ENCODE results near the gene XRCC1. TPM values are rescaled to one million over a fixed set of nuclear protein-coding genes. Genes with fewer than 3 reads are reported as not detected.

Gene XRCC1
- polyA plus RNA-seq, 3 donors, result 13.1 to 23.0 (median 19.3) TPM

DNA sequence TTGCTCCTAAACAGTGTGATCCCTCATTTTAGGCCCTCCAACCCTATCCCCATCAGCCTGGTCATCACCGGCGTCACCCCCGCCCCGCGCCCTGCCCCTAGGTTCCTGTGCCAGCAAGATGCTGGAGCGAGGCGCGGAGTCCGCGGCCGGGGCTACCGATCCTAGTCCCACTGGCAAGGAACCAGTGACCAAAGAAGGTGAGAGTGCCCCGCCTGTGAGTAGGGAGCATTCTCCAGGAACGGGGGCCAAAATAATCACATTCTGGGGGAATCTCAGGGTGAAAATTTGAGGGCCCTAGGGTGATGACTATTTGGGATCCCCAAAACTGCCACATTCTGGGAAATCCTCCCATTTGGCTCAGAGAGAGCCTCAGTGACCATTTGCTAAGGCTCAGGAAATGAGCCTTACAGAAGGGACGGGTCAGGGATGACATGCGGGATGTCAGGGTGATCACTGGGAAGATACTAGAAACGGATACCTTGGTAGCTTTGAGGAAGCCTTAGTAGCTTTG lies 41.0 kb downstream of the XRCC1 start:
- Histone ChIP-seq H3K4me1 (ENCODE audit: control insufficient read depth in 1 of 2, insufficient read depth in 2 of 2, low read length in 2 of 2) (peaks cover 16 to 22% of the 10 kb centered on the region in 2 donors), H3K79me2 (ENCODE audit: insufficient read depth, low read length) (no peaks in the 10 kb centered on the region), H4K20me1 (ENCODE audit: insufficient read depth, low read length) (peaks cover 4% of the 10 kb centered on the region), H2AFZ (ENCODE audit: insufficient read depth, low read depth, low read length, poor library complexity, severe bottlenecking) (peak overlapping the region; percentile 85), H3K27me3 (ENCODE audit: control insufficient read depth in 2 of 2, insufficient read depth in 2 of 2, low read length in 2 of 2) (no peaks in the 10 kb centered on the region), H3K9me3 (replicated peaks in 1 of 2; ENCODE audit: control insufficient read depth in 1 of 2, insufficient read depth in 1 of 2, low read length in 2 of 2) (no peaks in the 10 kb centered on the region), H3K4me3 (replicated peaks in 1 of 3; ENCODE audit: low read depth in 2 of 3, low read length in 3 of 3) (peak overlapping the region; percentile 56 to 96 (median 62)), H3K4me2 (replicated peaks; ENCODE audit: extremely low read depth, low read length, poor library complexity, severe bottlenecking) (peak overlapping the region; percentile 81), H3K36me3 (replicated peaks in 1 of 2; ENCODE audit: control insufficient read depth in 1 of 2, insufficient read depth in 2 of 2, low read length in 2 of 2) (peaks cover 7 to 14% of the 10 kb centered on the region in 2 donors), H3K27ac (ENCODE audit: low read depth in 1 of 2, low read length in 2 of 2) (peak overlapping the region; percentile 71 to 84), H3K9ac (ENCODE audit: insufficient read depth, low read length, poor library complexity, severe bottlenecking) (no peak overlapping the region)
- peaks cover 22 to 32% of the 10 kb centered on the region in 2 donors for H3K36me3 Mint-ChIP-seq
- peaks cover 0 to 5% (median 0%) of the 10 kb centered on the region in 3 donors for H3K27me3 Mint-ChIP-seq (ENCODE audit: low read depth in 3 of 3)
- DNase-seq, result peak in 1 of 3 donors; percentile 73
- H3K27ac Mint-ChIP-seq, result peak overlapping the region in 6 of 7 donors; percentile 93 to 98 (median 96)
- 57% methylated on average over 14 of the region's 17 CpGs for WGBS (ENCODE audit: insufficient coverage)
- H3K4me1 Mint-ChIP-seq, result peaks cover 25% of the 10 kb centered on the region
- no peak for TF ChIP-seq CTCF (IDR thresholded peaks at IDR 0.05)
- peak overlapping the region; percentile 97 for H3K4me3 Mint-ChIP-seq
- intact Hi-C loops (cut with micrococcal nuclease), result loop anchor here (5.0 to 10.0 kb wide), 2 partner anchors 48 to 60 kb away; partner anchors contain the start of genes IRGQ (in 1 of the 2) and ZNF576 (in 1 of the 2)
- peaks cover 0 to 4% (median 0%) of the 10 kb centered on the region in 7 donors for H3K9me3 Mint-ChIP-seq

DNA sequence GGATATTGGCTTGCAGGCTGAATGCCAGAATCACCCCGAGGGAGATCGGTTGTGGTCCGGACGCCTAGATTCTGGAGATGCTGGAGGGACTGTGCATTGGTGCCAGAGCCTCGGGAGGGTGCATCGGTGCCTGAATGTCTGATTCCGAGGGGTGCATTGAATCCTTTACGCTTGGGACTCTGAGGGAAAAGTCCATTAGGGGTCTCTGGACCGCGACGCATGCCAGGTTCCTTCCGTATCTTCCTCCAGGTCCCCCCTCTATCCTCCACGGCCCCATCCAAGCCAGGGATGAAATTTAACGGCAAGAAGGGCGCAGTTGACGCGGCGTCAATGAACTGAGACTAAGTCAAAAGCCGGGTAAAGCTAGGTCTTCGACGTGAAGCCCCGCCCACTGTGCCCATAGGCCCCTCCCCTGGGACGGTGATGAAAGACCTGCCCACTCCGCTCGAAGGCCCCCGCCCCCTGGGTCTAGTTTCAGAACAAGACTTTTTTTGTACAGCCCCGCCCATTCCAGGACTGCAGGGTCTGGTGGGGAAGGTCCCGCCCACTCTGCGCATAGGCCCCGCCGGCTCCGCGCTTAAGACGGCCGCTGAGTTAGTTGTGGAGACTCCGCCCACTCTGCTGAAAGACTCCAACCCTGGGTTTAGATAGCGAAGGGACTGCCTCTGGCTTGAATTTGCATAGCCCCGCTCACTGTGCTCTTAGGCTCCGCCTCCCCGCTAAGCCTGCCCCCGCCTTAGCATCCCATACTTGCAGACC lies 41.6 kb downstream of the XRCC1 start:
- no peak for TF ChIP-seq CTCF (IDR thresholded peaks at IDR 0.05)

More for the DNA sequence above, 41.6 kb downstream of the XRCC1 start:
- peak overlapping the region; percentile 71 to 84 for H3K27ac ChIP-seq (ENCODE audit: low read depth in 1 of 2, low read length in 2 of 2)
- peak overlapping the region; percentile 93 to 98 (median 97) for H3K27ac Mint-ChIP-seq
- 1% methylated on average over 38 of the region's 41 CpGs for WGBS (ENCODE audit: insufficient coverage)
- peaks cover 17 to 27% of the 10 kb centered on the region in 2 donors for H3K36me3 Mint-ChIP-seq
- peaks cover 4% of the 10 kb centered on the region for H4K20me1 ChIP-seq (ENCODE audit: insufficient read depth, low read length)
- H3K27me3 Mint-ChIP-seq (ENCODE audit: low read depth in 3 of 3), result peaks cover 0 to 5% (median 0%) of the 10 kb centered on the region in 3 donors
- no peaks in the 10 kb centered on the region for H3K79me2 ChIP-seq (ENCODE audit: insufficient read depth, low read length)
- peak; percentile 90 to 95 (median 91) for DNase-seq
- H3K9me3 Mint-ChIP-seq, result no peaks in the 10 kb centered on the region
- H3K9ac ChIP-seq (ENCODE audit: insufficient read depth, low read length, poor library complexity, severe bottlenecking), result peak overlapping the region; percentile 65
- peaks cover 25% of the 10 kb centered on the region for H3K4me1 Mint-ChIP-seq
- peak overlapping the region; percentile 85 for H2AFZ ChIP-seq (ENCODE audit: insufficient read depth, low read depth, low read length, poor library complexity, severe bottlenecking)
- H3K9me3 ChIP-seq (replicated peaks in 1 of 2; ENCODE audit: control insufficient read depth in 1 of 2, insufficient read depth in 1 of 2, low read length in 2 of 2), result no peaks in the 10 kb centered on the region
- H3K4me2 ChIP-seq (replicated peaks; ENCODE audit: extremely low read depth, low read length, poor library complexity, severe bottlenecking), result peak overlapping the region; percentile 81
- peaks cover 7 to 8% of the 10 kb centered on the region in 2 donors for H3K36me3 ChIP-seq (replicated peaks in 1 of 2; ENCODE audit: control insufficient read depth in 1 of 2, insufficient read depth in 2 of 2, low read length in 2 of 2)
- H3K27me3 ChIP-seq (ENCODE audit: control insufficient read depth in 2 of 2, insufficient read depth in 2 of 2, low read length in 2 of 2), result no peaks in the 10 kb centered on the region
- intact Hi-C loops (cut with micrococcal nuclease), result loop anchor here (1.0 to 10.0 kb wide), 3 partner anchors 49 to 63 kb away; partner anchors contain the start of genes IRGQ (in 2 of the 2) and ZNF576 (in 2 of the 2)
- peak overlapping the region; percentile 97 for H3K4me3 Mint-ChIP-seq
- H3K4me3 ChIP-seq (replicated peaks in 1 of 3; ENCODE audit: low read depth in 2 of 3, low read length in 3 of 3), result peak overlapping the region; percentile 56 to 96 (median 62)
- peaks cover 16 to 22% of the 10 kb centered on the region in 2 donors for H3K4me1 ChIP-seq (ENCODE audit: control insufficient read depth in 1 of 2, insufficient read depth in 2 of 2, low read length in 2 of 2)

Data from CD14-positive monocyte (primary cell).